Hematopoietic multipotent progenitor cell treated with erythropoietin and hydrocortisone succinate and interleukin-3 and kit ligand, for 6 days (in vitro differentiated cells): ENCODE data around the gene PLAC1.

Source experiments
- DNase-seq: peaks from one replicate; pipeline ENCODE4 v3.0.0-alpha.2; 2015

Gene PLAC1

GRCh38 chrX:134572816-134573682, 85.2 kb downstream of the PLAC1 start:
- no peak for DNase-seq

GRCh38 chrX:134571796-134572195, 86.5 kb downstream of the PLAC1 start:
- DNase-seq, result no peak

- peak; percentile 49 for DNase-seq
Observed at GRCh38 chrX:134570899-134571298, 87.4 kb downstream of the PLAC1 start.

GRCh38 chrX:134570509-134570846, 87.8 kb downstream of the PLAC1 start:
- DNase-seq, result no peak

GRCh38 chrX:134569306-134569705, 89.0 kb downstream of the PLAC1 start:
- DNase-seq, result peak; percentile 13

- no peak for DNase-seq
Observed at GRCh38 chrX:134568285-134569016, 89.8 kb downstream of the PLAC1 start.

- DNase-seq, result no peak
Observed at GRCh38 chrX:134566506-134566905, 91.8 kb downstream of the PLAC1 start.

- no peak for DNase-seq
Observed at GRCh38 chrX:134562002-134562401, 96.3 kb downstream of the PLAC1 start.

GRCh38 chrX:134558133-134558532, 100.1 kb downstream of the PLAC1 start:
- DNase-seq, result no peak

GRCh38 chrX:134554291-134554690, 104.0 kb downstream of the PLAC1 start:
- no peak for DNase-seq

- DNase-seq, result no peak
Observed at GRCh38 chrX:134552351-134552750, 105.9 kb downstream of the PLAC1 start.

- no peak for DNase-seq
Observed at GRCh38 chrX:134551376-134552048, 106.8 kb downstream of the PLAC1 start.

GRCh38 chrX:134548257-134549201, 109.7 kb downstream of the PLAC1 start:
- peak; percentile 47 for DNase-seq

- DNase-seq, result no peak
Observed at GRCh38 chrX:134547047-134547679, 111.1 kb downstream of the PLAC1 start.

- DNase-seq, result no peak
Observed at GRCh38 chrX:134546187-134546586, 112.1 kb downstream of the PLAC1 start.

GRCh38 chrX:134545510-134545909, 112.8 kb downstream of the PLAC1 start:
- DNase-seq, result no peak

GRCh38 chrX:134544513-134545151, 113.6 kb downstream of the PLAC1 start:
- DNase-seq, result no peak

GRCh38 chrX:134544135-134544512, 114.1 kb downstream of the PLAC1 start:
- no peak for DNase-seq

GRCh38 chrX:134543288-134543687, 115.0 kb downstream of the PLAC1 start:
- no peak for DNase-seq

- DNase-seq, result peak; percentile 56
Observed at GRCh38 chrX:134542485-134542884, 115.8 kb downstream of the PLAC1 start.

- no peak for DNase-seq
Observed at GRCh38 chrX:134541906-134542305, 116.4 kb downstream of the PLAC1 start.

GRCh38 chrX:134538316-134538715, 120.0 kb downstream of the PLAC1 start:
- DNase-seq, result no peak
